Measurements from ENCODE around the gene EFHC1.
"Not testable (repeated sequence)": the region's sequence is repeated elsewhere in the genome, so short reads cannot be mapped to it uniquely, and the experiment has no call there.

GRCh38 chr6:52388119-52388518 is 32.0 kb upstream of the EFHC1 start:
- TF ChIP-seq CTCF (IDR thresholded peaks at IDR 0.05); ELF4 (CRISPR knock-in tag; IDR thresholded peaks at IDR 0.05; ENCODE audit: low read depth); SP1 (CRISPR knock-in tag; conservative IDR thresholded peaks at IDR 0.05); ZBTB43 (CRISPR knock-in tag; IDR thresholded peaks at IDR 0.05); IRF2 (CRISPR knock-in tag; IDR thresholded peaks at IDR 0.05; ENCODE audit: borderline replicate concordance, low read depth); TCF7 (CRISPR knock-in tag; IDR thresholded peaks at IDR 0.05; ENCODE audit: low read depth); SMAD3 (CRISPR knock-in tag; IDR thresholded peaks at IDR 0.05; ENCODE audit: borderline replicate concordance); NR3C1 (CRISPR knock-in tag; conservative IDR thresholded peaks at IDR 0.05; ENCODE audit: low read depth): not testable (repeated sequence)

Measured in WTC11 (cell line).